ENCODE results near the gene TANC1. TPM values are rescaled to one million over a fixed set of nuclear protein-coding genes. Genes with fewer than 3 reads are reported as not detected.

The TANC1 gene
- total and polyA plus RNA-seq, 9 donors = 14.3 to 25.2 (median 20.1) TPM

DNA sequence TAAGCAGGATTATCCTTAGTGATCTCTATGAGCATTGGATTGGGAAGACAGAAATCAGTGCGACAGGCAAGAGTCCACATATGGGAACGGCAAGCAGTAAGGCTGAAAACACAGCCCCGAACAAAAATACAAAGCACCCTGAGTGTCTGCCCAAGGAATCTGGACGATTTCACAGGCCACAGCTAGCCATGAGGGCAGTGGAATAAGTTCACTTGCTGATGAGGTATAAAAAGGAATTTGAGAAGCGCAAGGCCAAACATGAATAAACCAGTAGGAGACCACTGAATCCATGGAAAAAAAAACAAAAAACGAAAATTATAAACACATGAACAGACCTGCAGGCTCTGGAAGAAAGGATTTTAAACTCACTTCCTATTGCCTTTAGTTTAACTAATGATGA is 293.8 kb downstream of the TANC1 start:
- H3K4me3 ChIP-seq (ENCODE audit: low read length) = no peak overlapping the region
- no peaks in the 10 kb centered on the region for H3K4me1 ChIP-seq (ENCODE audit: control insufficient read depth, insufficient read depth, low read length)
- WGBS (ENCODE audit: insufficient coverage) = 70% methylated on average over 4 of the region's 6 CpGs
- H3K9me3 ChIP-seq (replicated peaks; ENCODE audit: control insufficient read depth, low read depth, low read length) = no peaks in the 10 kb centered on the region
- H3K27ac ChIP-seq (ENCODE audit: low read length) = no peak overlapping the region
- H3K36me3 ChIP-seq (ENCODE audit: control insufficient read depth, insufficient read depth, low read length) = peaks cover 8% of the 10 kb centered on the region
- no peak for DNase-seq
- no peaks in the 10 kb centered on the region for H3K27me3 ChIP-seq (ENCODE audit: control insufficient read depth, insufficient read depth, low read length)

DNA sequence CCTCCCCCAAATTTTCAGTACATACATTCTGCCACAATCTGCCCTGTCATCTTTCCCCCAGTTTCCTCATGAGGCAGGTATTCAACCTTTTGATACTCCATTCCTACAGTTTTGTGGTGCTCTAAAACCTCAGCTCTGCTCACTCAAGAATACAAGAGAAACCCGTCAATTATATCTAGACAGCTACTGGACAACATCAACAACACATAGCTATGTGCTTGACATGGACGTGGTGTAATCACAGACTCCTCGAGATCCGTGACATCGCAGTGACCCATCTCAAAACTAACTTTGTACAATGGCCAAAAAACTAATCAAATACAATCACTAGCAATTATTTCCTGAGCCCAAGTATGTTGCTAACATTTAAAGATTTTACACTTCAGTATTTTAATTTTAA is 294.5 kb downstream of the TANC1 start:
- Histone ChIP-seq H3K36me3 (ENCODE audit: control insufficient read depth, insufficient read depth, low read length) (peaks cover 4% of the 10 kb centered on the region), H3K27me3 (ENCODE audit: control insufficient read depth, insufficient read depth, low read length) (no peaks in the 10 kb centered on the region), H3K27ac (ENCODE audit: low read length) (no peak overlapping the region), H3K4me1 (ENCODE audit: control insufficient read depth, insufficient read depth, low read length) (no peaks in the 10 kb centered on the region), H3K4me3 (ENCODE audit: low read length) (no peak overlapping the region), H3K9me3 (replicated peaks; ENCODE audit: control insufficient read depth, low read depth, low read length) (no peaks in the 10 kb centered on the region)
- DNase-seq = no peak
- whole genome bisulfite sequencing (ENCODE audit: insufficient coverage) = 60% methylated on average over 1 of the region's 5 CpGs

DNA sequence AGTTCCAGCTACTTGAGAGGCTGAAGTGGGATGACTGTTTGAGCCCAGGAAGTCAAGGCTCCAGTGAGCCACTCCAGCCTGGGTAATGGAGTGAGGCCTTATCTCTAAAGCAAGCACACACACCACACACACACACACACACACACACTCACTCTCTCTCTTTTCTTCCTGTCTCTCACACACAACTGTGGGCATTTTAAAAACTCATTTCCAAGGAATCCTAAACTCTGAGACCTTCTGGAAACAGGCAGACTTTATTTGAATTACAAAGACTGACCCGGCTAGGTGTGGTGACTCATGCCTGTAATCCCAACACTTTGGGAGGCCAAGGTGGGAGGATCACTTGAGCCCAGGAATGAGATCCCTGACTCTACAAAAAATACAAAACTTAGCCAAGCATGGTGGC is 296.7 kb downstream of the TANC1 start:
- Histone ChIP-seq H3K27me3 (ENCODE audit: control insufficient read depth, insufficient read depth, low read length) (no peaks in the 10 kb centered on the region), H3K9me3 (replicated peaks; ENCODE audit: control insufficient read depth, low read depth, low read length) (no peaks in the 10 kb centered on the region), H3K36me3 (ENCODE audit: control insufficient read depth, insufficient read depth, low read length) (peaks cover 4% of the 10 kb centered on the region), H3K4me1 (ENCODE audit: control insufficient read depth, insufficient read depth, low read length) (no peaks in the 10 kb centered on the region), H3K27ac (ENCODE audit: low read length) (no peak overlapping the region), H3K4me3 (ENCODE audit: low read length) (no peak overlapping the region)
- DNase-seq = no peak
- no CpG with 5 or more reads among the region's 1 CpG for WGBS (ENCODE audit: insufficient coverage)

DNA sequence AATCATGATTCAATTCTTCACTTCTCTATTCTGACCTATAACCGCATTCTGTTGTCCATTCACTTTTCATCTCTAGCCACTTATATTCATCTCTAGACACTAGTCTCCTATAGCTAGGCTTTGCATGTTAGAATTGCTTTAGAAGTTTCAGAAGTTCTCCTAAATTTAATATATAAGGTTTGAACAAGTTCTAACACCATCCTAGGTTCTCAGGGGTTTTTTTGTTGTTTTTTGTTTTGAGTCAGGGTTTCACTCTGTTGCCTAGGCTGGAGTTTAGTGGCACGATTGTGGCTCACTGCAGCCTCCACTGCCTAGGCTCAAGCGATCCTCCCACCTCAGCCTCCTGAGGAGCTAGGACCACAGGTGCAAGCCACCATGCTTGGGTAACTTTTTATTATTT is 298.1 kb downstream of the TANC1 start:
- DNase-seq = no peak
- Histone ChIP-seq H3K27ac (ENCODE audit: low read length) (no peak overlapping the region), H3K27me3 (ENCODE audit: control insufficient read depth, insufficient read depth, low read length) (no peaks in the 10 kb centered on the region), H3K4me3 (ENCODE audit: low read length) (no peak overlapping the region), H3K4me1 (ENCODE audit: control insufficient read depth, insufficient read depth, low read length) (no peaks in the 10 kb centered on the region), H3K9me3 (replicated peaks; ENCODE audit: control insufficient read depth, low read depth, low read length) (no peaks in the 10 kb centered on the region), H3K36me3 (ENCODE audit: control insufficient read depth, insufficient read depth, low read length) (peaks cover 8% of the 10 kb centered on the region)
- WGBS (ENCODE audit: insufficient coverage) = no CpG with 5 or more reads among the region's 3 CpGs

DNA sequence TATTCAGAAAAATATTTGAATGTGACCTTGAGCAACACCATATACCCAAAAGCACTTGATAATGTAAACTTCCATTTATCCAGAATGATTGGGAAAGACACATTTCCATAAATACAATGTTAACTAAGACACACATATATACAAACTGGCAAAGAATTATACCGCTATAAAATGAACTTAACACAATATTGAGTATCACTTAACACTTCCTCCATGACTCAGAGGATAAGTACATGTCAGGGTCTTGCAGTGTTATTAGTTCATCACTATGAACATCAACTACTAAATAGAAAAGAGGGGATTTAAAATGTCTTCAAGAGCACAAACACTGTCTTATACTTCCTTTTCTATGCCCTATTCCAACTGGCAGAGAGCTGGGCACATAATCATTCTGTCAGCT is 299.5 kb downstream of the TANC1 start:
- H3K27me3 ChIP-seq (ENCODE audit: control insufficient read depth, insufficient read depth, low read length) = no peaks in the 10 kb centered on the region
- H3K4me1 ChIP-seq (ENCODE audit: control insufficient read depth, insufficient read depth, low read length) = no peaks in the 10 kb centered on the region
- H3K27ac ChIP-seq (ENCODE audit: low read length) = no peak overlapping the region
- no peak overlapping the region for H3K4me3 ChIP-seq (ENCODE audit: low read length)
- H3K36me3 ChIP-seq (ENCODE audit: control insufficient read depth, insufficient read depth, low read length) = peaks cover 11% of the 10 kb centered on the region
- H3K9me3 ChIP-seq (replicated peaks; ENCODE audit: control insufficient read depth, low read depth, low read length) = no peaks in the 10 kb centered on the region
- WGBS (ENCODE audit: insufficient coverage) = no CpG with 5 or more reads among the region's 1 CpG
- DNase-seq = no peak

DNA sequence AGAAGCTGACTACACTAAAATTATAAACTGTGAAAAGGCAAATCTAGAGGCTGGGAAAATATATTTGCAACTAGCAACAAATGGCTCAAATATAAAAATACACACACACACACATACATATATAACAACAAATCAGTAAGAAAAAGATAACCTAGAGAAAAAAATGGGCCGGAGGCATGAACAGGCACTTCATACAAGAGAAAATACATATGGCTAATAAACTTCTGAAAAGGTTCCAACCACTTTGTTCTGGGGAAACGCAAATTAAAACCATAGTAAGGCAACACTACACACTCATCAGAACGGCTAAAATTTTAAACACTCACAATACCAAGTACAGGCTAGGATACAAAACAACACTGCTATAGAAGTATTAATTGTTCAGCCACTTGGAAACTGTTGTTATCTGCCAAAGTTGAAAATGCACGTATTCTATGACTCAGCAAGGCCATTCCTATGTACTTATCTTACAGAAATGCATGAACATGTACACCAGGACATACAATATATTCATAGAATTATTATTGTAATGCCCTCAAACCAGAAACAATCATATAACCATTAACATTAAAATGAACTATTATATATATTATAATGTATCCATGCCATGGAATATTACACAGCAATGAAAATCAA is 302.4 kb downstream of the TANC1 start:
- peaks cover 10% of the 10 kb centered on the region for H3K36me3 ChIP-seq (ENCODE audit: control insufficient read depth, insufficient read depth, low read length)
- H3K9me3 ChIP-seq (replicated peaks; ENCODE audit: control insufficient read depth, low read depth, low read length) = no peaks in the 10 kb centered on the region
- DNase-seq = no peak
- H3K4me3 ChIP-seq (ENCODE audit: low read length) = no peak overlapping the region
- no peaks in the 10 kb centered on the region for H3K27me3 ChIP-seq (ENCODE audit: control insufficient read depth, insufficient read depth, low read length)
- no peak overlapping the region for H3K27ac ChIP-seq (ENCODE audit: low read length)
- WGBS (ENCODE audit: insufficient coverage) = no CpG with 5 or more reads among the region's 4 CpGs
- H3K4me1 ChIP-seq (ENCODE audit: control insufficient read depth, insufficient read depth, low read length) = no peaks in the 10 kb centered on the region

DNA sequence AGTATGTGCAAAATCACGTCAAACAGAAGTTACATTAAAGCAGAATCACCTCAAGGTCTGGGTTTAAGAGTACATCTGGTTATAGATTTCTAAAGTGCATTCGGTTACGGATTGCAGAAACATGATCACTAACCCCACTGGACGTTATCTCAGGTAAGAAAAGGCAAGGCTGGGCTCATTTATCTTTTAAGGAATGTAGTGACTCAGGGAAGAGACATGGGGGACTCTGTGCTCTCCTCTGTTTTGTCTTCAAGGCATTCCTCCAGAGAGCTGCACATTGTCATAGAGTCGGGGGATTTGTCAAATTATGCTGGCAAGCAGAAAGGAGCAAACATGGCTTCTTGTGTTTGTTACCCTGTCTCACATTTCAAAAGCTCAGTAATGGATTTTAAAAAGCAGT is 303.7 kb downstream of the TANC1 start:
- H3K27ac ChIP-seq (ENCODE audit: low read length) = no peak overlapping the region
- no CpG with 5 or more reads among the region's 5 CpGs for WGBS (ENCODE audit: insufficient coverage)
- H3K27me3 ChIP-seq (ENCODE audit: control insufficient read depth, insufficient read depth, low read length) = no peaks in the 10 kb centered on the region
- H3K36me3 ChIP-seq (ENCODE audit: control insufficient read depth, insufficient read depth, low read length) = peaks cover 10% of the 10 kb centered on the region
- no peaks in the 10 kb centered on the region for H3K4me1 ChIP-seq (ENCODE audit: control insufficient read depth, insufficient read depth, low read length)
- H3K9me3 ChIP-seq (replicated peaks; ENCODE audit: control insufficient read depth, low read depth, low read length) = no peaks in the 10 kb centered on the region
- H3K4me3 ChIP-seq (ENCODE audit: low read length) = no peak overlapping the region
- DNase-seq = no peak

DNA sequence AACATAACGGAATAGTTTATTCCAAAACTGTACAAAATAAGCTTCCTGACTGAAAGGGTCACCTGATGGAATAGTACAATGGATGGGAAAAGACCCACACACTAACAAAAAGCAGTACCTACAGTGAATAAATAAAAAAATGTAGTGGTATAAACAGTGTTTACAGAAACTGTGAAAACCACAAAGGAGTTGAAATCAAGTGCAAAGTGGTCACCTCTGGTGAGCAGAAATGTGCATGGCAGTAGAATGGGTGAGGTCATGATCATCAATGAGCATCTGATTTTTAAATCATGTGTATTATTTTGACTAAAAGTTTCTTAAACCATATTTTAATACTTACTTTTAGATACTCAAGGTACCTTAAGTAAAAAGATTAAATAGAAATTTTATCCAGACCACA is 306.7 kb downstream of the TANC1 start:
- H3K9me3 ChIP-seq (replicated peaks; ENCODE audit: control insufficient read depth, low read depth, low read length) = no peaks in the 10 kb centered on the region
- peaks cover 10% of the 10 kb centered on the region for H3K36me3 ChIP-seq (ENCODE audit: control insufficient read depth, insufficient read depth, low read length)
- no peaks in the 10 kb centered on the region for H3K27me3 ChIP-seq (ENCODE audit: control insufficient read depth, insufficient read depth, low read length)
- WGBS (ENCODE audit: insufficient coverage) = no CpG with 5 or more reads among the region's 1 CpG
- no peak for DNase-seq
- no peak overlapping the region for H3K4me3 ChIP-seq (ENCODE audit: low read length)
- H3K4me1 ChIP-seq (ENCODE audit: control insufficient read depth, insufficient read depth, low read length) = no peaks in the 10 kb centered on the region
- no peak overlapping the region for H3K27ac ChIP-seq (ENCODE audit: low read length)

DNA sequence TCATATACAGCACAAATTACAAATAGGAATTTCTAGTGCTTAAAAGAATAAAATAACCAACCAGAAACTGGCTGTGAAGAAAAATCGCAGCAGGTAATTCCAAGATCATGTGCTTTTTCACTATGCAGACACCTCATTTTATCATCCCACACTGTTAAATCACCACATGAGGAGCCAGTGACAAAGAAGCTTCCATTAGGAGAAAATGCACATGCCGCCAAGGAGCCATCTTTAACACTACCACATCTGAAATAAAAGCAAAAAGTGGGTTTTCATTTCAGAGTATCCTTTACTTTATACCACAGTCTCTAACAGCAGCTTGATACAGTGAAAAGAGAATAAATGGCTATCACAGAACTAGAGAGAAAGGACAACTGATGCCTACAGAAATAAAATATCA is 311.3 kb downstream of the TANC1 start:
- WGBS (ENCODE audit: insufficient coverage) = 100% methylated on average over 1 of the region's 2 CpGs
- Histone ChIP-seq H3K4me1 (ENCODE audit: control insufficient read depth, insufficient read depth, low read length) (no peaks in the 10 kb centered on the region), H3K9me3 (replicated peaks; ENCODE audit: control insufficient read depth, low read depth, low read length) (no peaks in the 10 kb centered on the region), H3K36me3 (ENCODE audit: control insufficient read depth, insufficient read depth, low read length) (peaks cover 2% of the 10 kb centered on the region), H3K27ac (ENCODE audit: low read length) (no peak overlapping the region), H3K4me3 (ENCODE audit: low read length) (no peak overlapping the region), H3K27me3 (ENCODE audit: control insufficient read depth, insufficient read depth, low read length) (no peaks in the 10 kb centered on the region)
- no peak for DNase-seq

DNA sequence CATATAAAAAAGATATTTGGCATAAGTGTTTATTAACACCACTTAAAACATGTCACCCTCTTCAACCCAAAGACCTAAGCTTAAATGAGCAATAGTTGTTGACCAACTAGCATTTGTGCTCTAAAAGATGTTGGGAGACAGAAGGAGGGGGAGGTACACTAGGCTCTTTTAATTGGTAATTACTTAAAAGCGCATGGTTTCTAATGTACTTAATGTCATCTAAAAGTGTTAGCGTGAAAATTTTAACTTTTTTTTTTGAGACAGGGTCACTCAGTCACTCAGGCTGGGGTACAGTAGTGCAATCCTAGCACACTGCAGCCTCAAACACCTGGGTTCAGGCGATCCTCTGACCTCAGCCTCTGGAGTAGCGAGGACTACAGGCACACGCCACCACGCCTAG is 312.6 kb downstream of the TANC1 start:
- Histone ChIP-seq H3K9me3 (replicated peaks; ENCODE audit: control insufficient read depth, low read depth, low read length) (no peaks in the 10 kb centered on the region), H3K36me3 (ENCODE audit: control insufficient read depth, insufficient read depth, low read length) (peaks cover 2% of the 10 kb centered on the region), H3K4me3 (ENCODE audit: low read length) (no peak overlapping the region), H3K27ac (ENCODE audit: low read length) (no peak overlapping the region), H3K4me1 (ENCODE audit: control insufficient read depth, insufficient read depth, low read length) (peaks cover 3% of the 10 kb centered on the region), H3K27me3 (ENCODE audit: control insufficient read depth, insufficient read depth, low read length) (no peaks in the 10 kb centered on the region)
- DNase-seq = no peak
- 100% methylated on average over 2 of the region's 6 CpGs for WGBS (ENCODE audit: insufficient coverage)

Measured in muscle of leg (tissue), 11 donors.